OCI-LY1 (cell line): Measurements from ENCODE around the gene CXADR.

Source experiments
- H2AFZ ChIP-seq: fragments of 200-600 bp; sonication (generic), shearing (Covaris generic); 2 replicates; pipeline ENCODE4 v1.6.0; 2014; ENCODE audit warnings: antibody characterized with exemption, mild to moderate bottlenecking, low read length
- H3F3A ChIP-seq: fragments of 200-600 bp; sonication (generic), shearing (Covaris generic); 2 replicates; pipeline ENCODE4 v1.6.0; 2014; ENCODE audit warnings: mild to moderate bottlenecking, antibody characterized with exemption, low read length, moderate library complexity; ENCODE audit not compliant: insufficient read depth
- H3K27ac ChIP-seq: fragments of 200-600 bp; sonication (generic); 2 replicates; pipeline ENCODE4 v1.5.1; 2014; ENCODE audit warnings: low read length, mixed run types, mild to moderate bottlenecking, low read depth; ENCODE audit not compliant: poor library complexity, severe bottlenecking
- H3K27me3 ChIP-seq: fragments of 200-600 bp; sonication (generic); 2 replicates; pipeline ENCODE4 v1.6.0; 2014; ENCODE audit warnings: antibody characterized with exemption, mild to moderate bottlenecking, low read length, moderate library complexity; ENCODE audit not compliant: insufficient read depth
- H3K36me3 ChIP-seq: fragments of 200-600 bp; sonication (generic); 2 replicates; pipeline ENCODE4 v1.6.1; 2014; ENCODE audit warnings: mild to moderate bottlenecking, antibody characterized with exemption, low read length, moderate library complexity, mixed read lengths; ENCODE audit not compliant: insufficient read depth
- H3K4me1 ChIP-seq: fragments of 200-600 bp; sonication (generic); 2 replicates; pipeline ENCODE4 v1.5.1; 2014; ENCODE audit warnings: mild to moderate bottlenecking, low read length, moderate library complexity; ENCODE audit not compliant: insufficient read depth, severe bottlenecking
- H3K4me2 ChIP-seq: fragments of 200-600 bp; sonication (generic), shearing (Covaris generic); 2 replicates; pipeline ENCODE4 v1.6.1; 2014; ENCODE audit warnings: low read length
- H3K4me3 ChIP-seq: fragments of 200-600 bp; sonication (generic); 2 replicates; pipeline ENCODE4 v1.5.1; 2014; ENCODE audit warnings: low read length, low read depth, mild to moderate bottlenecking, mixed read lengths; ENCODE audit not compliant: poor library complexity, severe bottlenecking
- H3K79me2 ChIP-seq: fragments of 200-600 bp; shearing (Covaris generic); 2 replicates; pipeline ENCODE4 v1.6.1; 2016; ENCODE audit warnings: mixed run types, low read length, mixed read lengths; ENCODE audit not compliant: insufficient read depth
- H3K9ac ChIP-seq: fragments of 200-600 bp; sonication (generic), shearing (Covaris generic); 2 replicates; pipeline ENCODE4 v1.6.1; 2014; ENCODE audit warnings: mild to moderate bottlenecking, low read length, mixed read lengths
- H3K9me2 ChIP-seq: fragments of 200-600 bp; sonication (generic), shearing (Covaris generic); 2 replicates; pipeline ENCODE4 v1.6.1; 2014; ENCODE audit warnings: low read depth, mild to moderate bottlenecking, low read length, mixed read lengths
- H3K9me3 ChIP-seq: fragments of 200-600 bp; shearing (Covaris generic); 2 replicates; pipeline ENCODE4 v1.6.1; 2014; ENCODE audit warnings: low read length, mixed read lengths
- H4K20me1 ChIP-seq: fragments of 200-600 bp; sonication (generic), shearing (Covaris generic); 2 replicates; pipeline ENCODE4 v1.6.0; 2016; ENCODE audit warnings: mild to moderate bottlenecking, low read length; ENCODE audit not compliant: insufficient read depth
- CTCF ChIP-seq: fragments of 200-600 bp; sonication (generic), shearing (Covaris generic); IDR thresholded peaks from 2 replicates; pipeline ENCODE4 v1.5.1; 2017; ENCODE audit warnings: mild to moderate bottlenecking, antibody characterized with exemption, low read length, moderate library complexity, mixed read lengths
- EZH2 ChIP-seq: fragments of 200-600 bp; sonication (generic), shearing (Covaris generic); IDR thresholded peaks from 2 replicates; pipeline ENCODE4 v1.8.0; 2017; ENCODE audit warnings: borderline replicate concordance, mixed run types, mild to moderate bottlenecking, antibody characterized with exemption, low read length, moderate library complexity, mixed read lengths

Gene CXADR

DNA sequence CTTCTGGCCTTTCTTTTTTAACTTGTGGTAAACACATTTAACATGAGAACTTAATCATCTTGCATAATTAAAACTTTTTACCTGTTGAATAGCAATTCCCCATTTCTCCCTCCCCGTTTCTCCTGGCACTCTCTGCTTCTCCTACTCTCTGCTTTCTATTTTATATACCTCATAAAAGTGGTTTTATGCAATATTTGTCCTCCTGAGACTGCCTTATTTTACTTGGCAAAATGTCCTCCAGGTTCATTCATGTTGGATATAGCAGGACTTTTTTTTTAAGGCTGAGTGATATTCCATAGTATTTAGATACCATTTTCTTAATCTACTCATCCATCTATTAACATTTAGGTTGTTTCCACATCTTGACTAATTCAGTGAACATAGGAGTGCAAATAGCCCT, 64.9 kb downstream of the CXADR start:
- no peaks in the 10 kb centered on the region for H3K9me3 ChIP-seq
- no peak overlapping the region for H3K27ac ChIP-seq
- TF ChIP-seq EZH2 = no peak
- no peak for TF ChIP-seq CTCF
- H3K4me1 ChIP-seq = no peaks in the 10 kb centered on the region
- H3K79me2 ChIP-seq = no peaks in the 10 kb centered on the region
- no peak overlapping the region for H3K9ac ChIP-seq
- no peaks in the 10 kb centered on the region for H3K27me3 ChIP-seq
- H4K20me1 ChIP-seq = no peaks in the 10 kb centered on the region
- H3K4me3 ChIP-seq = no peak overlapping the region
- H3F3A ChIP-seq = no peaks in the 10 kb centered on the region
- H2AFZ ChIP-seq = no peak overlapping the region
- H3K9me2 ChIP-seq = no peaks in the 10 kb centered on the region
- H3K4me2 ChIP-seq = no peak overlapping the region
- H3K36me3 ChIP-seq = no peaks in the 10 kb centered on the region

- TF ChIP-seq EZH2 (no peak), CTCF (no peak)
- Histone ChIP-seq H3K9me2 (no peaks in the 10 kb centered on the region), H3K4me3 (no peak overlapping the region), H3K79me2 (no peaks in the 10 kb centered on the region), H3K9me3 (no peaks in the 10 kb centered on the region), H3F3A (no peaks in the 10 kb centered on the region), H3K36me3 (no peaks in the 10 kb centered on the region), H2AFZ (no peak overlapping the region), H3K27me3 (no peaks in the 10 kb centered on the region), H3K4me1 (no peaks in the 10 kb centered on the region), H3K9ac (no peak overlapping the region), H4K20me1 (no peaks in the 10 kb centered on the region), H3K4me2 (no peak overlapping the region), H3K27ac (no peak overlapping the region)
Measured at GRCh38 chr21:17578162-17578561, 65.3 kb downstream of the CXADR start.

- Histone ChIP-seq H3K9ac (no peak overlapping the region), H3K27ac (no peak overlapping the region), H3K4me3 (no peak overlapping the region), H4K20me1 (no peaks in the 10 kb centered on the region), H3K79me2 (no peaks in the 10 kb centered on the region), H3K4me2 (no peak overlapping the region), H3F3A (no peaks in the 10 kb centered on the region), H3K9me2 (no peaks in the 10 kb centered on the region), H3K9me3 (no peaks in the 10 kb centered on the region), H3K4me1 (no peaks in the 10 kb centered on the region), H3K36me3 (no peaks in the 10 kb centered on the region), H2AFZ (no peak overlapping the region), H3K27me3 (no peaks in the 10 kb centered on the region)
- no peak for TF ChIP-seq CTCF
- TF ChIP-seq EZH2 = no peak
Measured at GRCh38 chr21:17578876-17579275, 66.0 kb downstream of the CXADR start.
